ENCODE data around the gene RNF41.
"Not testable (repeated sequence)": the region's sequence is repeated elsewhere in the genome, so short reads cannot be mapped to it uniquely, and the experiment has no call there.

RNF41 gene

GRCh38 chr12:56262955-56263354, 41.2 kb upstream of the RNF41 start:
- not testable (repeated sequence) for DNase-seq; H3K4me3 ChIP-seq (ENCODE audit: low read depth, low read length); H3K27me3 ChIP-seq (ENCODE audit: insufficient read depth, low read depth, severe bottlenecking); H3K36me3 ChIP-seq; H3K9me3 ChIP-seq (ENCODE audit: severe bottlenecking); H3K27ac ChIP-seq
- peak; percentile 26; the same call in 1 of the 2 replicates for TF ChIP-seq CTCF (IDR thresholded peaks at IDR 0.05; ENCODE audit: low read depth, low read length)

- no peak for DNase-seq
- H3K36me3 ChIP-seq, result peaks cover 6% of the 10 kb centered on the region
- H3K4me3 ChIP-seq (ENCODE audit: low read depth, low read length), result no peak overlapping the region
- H3K27me3 ChIP-seq (ENCODE audit: insufficient read depth, low read depth, severe bottlenecking), result no peaks in the 10 kb centered on the region
- no peak for TF ChIP-seq CTCF (IDR thresholded peaks at IDR 0.05; ENCODE audit: low read depth, low read length)
- H3K27ac ChIP-seq, result no peak overlapping the region
- H3K9me3 ChIP-seq (ENCODE audit: severe bottlenecking), result peaks cover 2% of the 10 kb centered on the region
Observed at GRCh38 chr12:56261503-56262232, 39.9 kb upstream of the RNF41 start.

- no peak for TF ChIP-seq CTCF (IDR thresholded peaks at IDR 0.05; ENCODE audit: low read depth, low read length)
- peaks cover 14% of the 10 kb centered on the region for H3K36me3 ChIP-seq
- H3K27ac ChIP-seq, result no peak overlapping the region
- no peaks in the 10 kb centered on the region for H3K9me3 ChIP-seq (ENCODE audit: severe bottlenecking)
- no peak overlapping the region for H3K4me3 ChIP-seq (ENCODE audit: low read depth, low read length)
- no peak for DNase-seq
- H3K27me3 ChIP-seq (ENCODE audit: insufficient read depth, low read depth, severe bottlenecking), result no peaks in the 10 kb centered on the region
Observed at GRCh38 chr12:56260921-56261320, 39.2 kb upstream of the RNF41 start.

- Histone ChIP-seq H3K9me3 (ENCODE audit: severe bottlenecking) (no peaks in the 10 kb centered on the region), H3K4me3 (ENCODE audit: low read depth, low read length) (no peak overlapping the region), H3K27me3 (ENCODE audit: insufficient read depth, low read depth, severe bottlenecking) (no peaks in the 10 kb centered on the region), H3K27ac (no peak overlapping the region), H3K36me3 (peaks cover 19% of the 10 kb centered on the region)
- no peak for DNase-seq
- TF ChIP-seq CTCF (IDR thresholded peaks at IDR 0.05; ENCODE audit: low read depth, low read length), result no peak
Observed at GRCh38 chr12:56260380-56260779, 38.7 kb upstream of the RNF41 start.

- Histone ChIP-seq H3K9me3 (ENCODE audit: severe bottlenecking) (no peaks in the 10 kb centered on the region), H3K27me3 (ENCODE audit: insufficient read depth, low read depth, severe bottlenecking) (no peaks in the 10 kb centered on the region), H3K4me3 (ENCODE audit: low read depth, low read length) (peak overlapping the region; percentile 59), H3K36me3 (peaks cover 32% of the 10 kb centered on the region), H3K27ac (peak overlapping the region; percentile 96)
- DNase-seq, result no peak
- TF ChIP-seq CTCF (IDR thresholded peaks at IDR 0.05; ENCODE audit: low read depth, low read length), result no peak
Observed at GRCh38 chr12:56258820-56259183, 37.1 kb upstream of the RNF41 start.
